Endothelial cell of umbilical vein (primary cell): Measurements from ENCODE around the gene PRDM16. TPM values are rescaled to one million over a fixed set of nuclear protein-coding genes. Genes with fewer than 3 reads are reported as not detected.

Experiments
- BruUV-seq: library from RNA; stranded (reverse); fragments of 400-500 nt; replicated peaks from 2 replicates; lab custom pipeline; 2021; lab: Mats Ljungman, UMichigan
- CTCF ChIA-PET: fragments of 300-600, 350-600 bp; sonication (Branson Sonifier 250); formaldehyde crosslinking; loops from one replicate; lab custom pipeline; 2021; ENCODE audit warnings: antibody characterized with exemption, inconsistent platforms; lab: Charles Lee
- POLR2A ChIA-PET: fragments of 300-600, 350-600 bp; sonication (Branson Sonifier 250); formaldehyde crosslinking; loops from one replicate; lab custom pipeline; 2021; ENCODE audit warnings: antibody characterized with exemption, inconsistent platforms; lab: Charles Lee
- DNase-seq: peaks from one replicate; pipeline ENCODE4 v3.0.0-alpha.2; 2011; ENCODE audit warnings: low read depth, low spot score
- FAIRE-seq: peaks from 2 replicates; lab custom pipeline; 2011; peaks lifted over from hg19 to GRCh38; lab: Jason Lieb, UNC
- H2AFZ ChIP-seq: 2 replicates; pipeline ENCODE4 v1.6.0; 2012; ENCODE audit warnings: low read depth, low read length, control low read depth, inconsistent platforms
- H3K27ac ChIP-seq: 2 replicates; pipeline ENCODE4 v1.5.1; 2011; ENCODE audit warnings: low read depth, mild to moderate bottlenecking, control low read depth, low read length, moderate library complexity; ENCODE audit not compliant: insufficient read depth
- H3K27me3 ChIP-seq, 2 experiments: 2 replicates each; pipeline versions ENCODE4 v1.6.0 to v1.6.1; 2011; ENCODE audit warnings: low read length in 2 of 2, mixed read lengths in 1 of 2; ENCODE audit not compliant: control insufficient read depth in 2 of 2, insufficient read depth in 2 of 2
- H3K36me3 ChIP-seq, 2 experiments: 2 replicates in 1 of 2; 3 replicates in 1 of 2; pipeline ENCODE4 v1.5.1; 2011; ENCODE audit warnings: low read length in 2 of 2, mild to moderate bottlenecking in 1 of 2, moderate library complexity in 1 of 2; ENCODE audit not compliant: control insufficient read depth in 2 of 2, insufficient read depth in 2 of 2; ENCODE audit errors: extremely low read depth in 1 of 2
- H3K4me1 ChIP-seq: 3 replicates; pipeline ENCODE4 v1.5.1; 2011; ENCODE audit warnings: mild to moderate bottlenecking, low read length; ENCODE audit not compliant: control insufficient read depth, insufficient read depth; ENCODE audit errors: extremely low read depth
- H3K4me2 ChIP-seq: 2 replicates; pipeline ENCODE4 v1.6.1; 2011; ENCODE audit warnings: low read length, control low read depth, mixed read lengths; ENCODE audit not compliant: insufficient read depth
- H3K4me3 ChIP-seq, 3 experiments: fragments of 200-600 bp in 1 of 3; sonication (generic), shearing (Covaris generic) in 1 of 3; replicated peaks in 1 of 3; 2 replicates each; pipeline ENCODE4 v1.5.1; 2011 to 2016; ENCODE audit warnings: control low read depth in 3 of 3, low read length in 3 of 3, mild to moderate bottlenecking in 2 of 3, inconsistent platforms in 1 of 3, low read depth in 1 of 3, moderate library complexity in 1 of 3; ENCODE audit not compliant: insufficient read depth in 1 of 3
- H3K79me2 ChIP-seq: 2 replicates; pipeline ENCODE4 v1.6.0; 2012; ENCODE audit warnings: low read length, inconsistent platforms; ENCODE audit not compliant: control insufficient read depth, insufficient read depth
- H3K9ac ChIP-seq: replicated peaks from 2 replicates; pipeline ENCODE3; 2011; ENCODE audit warnings: low read length, control low read depth; ENCODE audit not compliant: insufficient read depth; ENCODE audit errors: extremely low read depth
- H3K9me1 ChIP-seq: replicated peaks from 3 replicates; pipeline ENCODE4 v1.6.0; 2011; ENCODE audit warnings: mild to moderate bottlenecking, low read length; ENCODE audit not compliant: control insufficient read depth, insufficient read depth; ENCODE audit errors: extremely low read depth
- H3K9me3 ChIP-seq: replicated peaks from 2 replicates; pipeline ENCODE4 v1.5.1; 2012; ENCODE audit warnings: low read length, inconsistent platforms; ENCODE audit not compliant: control insufficient read depth, insufficient read depth
- H4K20me1 ChIP-seq: replicated peaks from 2 replicates; pipeline ENCODE3; 2011; ENCODE audit warnings: mild to moderate bottlenecking, low read length; ENCODE audit not compliant: control insufficient read depth, insufficient read depth; ENCODE audit errors: extremely low read depth
- EZH2 ChIP-seq: IDR thresholded peaks from 2 replicates; pipeline ENCODE4 v1.6.1; 2012; ENCODE audit warnings: borderline replicate concordance, low read depth, mild to moderate bottlenecking, moderate library complexity, low read length, inconsistent platforms; ENCODE audit not compliant: severe bottlenecking
- FOS ChIP-seq: IDR thresholded peaks from 2 replicates; pipeline ENCODE4 v1.6.1; 2011; ENCODE audit warnings: mild to moderate bottlenecking, low read length, moderate library complexity, borderline replicate concordance; ENCODE audit not compliant: insufficient read depth
- GATA2 ChIP-seq: IDR thresholded peaks from 2 replicates; pipeline ENCODE4 v1.7.0; 2011; ENCODE audit warnings: low read depth, mild to moderate bottlenecking, moderate library complexity, mixed read lengths, low read length; ENCODE audit not compliant: insufficient read length, insufficient read depth
- JUN ChIP-seq: IDR thresholded peaks from 2 replicates; pipeline ENCODE4 v1.6.1; 2011; ENCODE audit warnings: borderline replicate concordance, low read depth; ENCODE audit not compliant: insufficient read length, insufficient read depth
- MYC ChIP-seq: IDR thresholded peaks from one replicate; pipeline ENCODE4 v1.6.1; 2011; ENCODE audit warnings: mild to moderate bottlenecking, low read depth, low read length
- POLR2A ChIP-seq: IDR thresholded peaks from 2 replicates; pipeline ENCODE4 v1.6.1; 2012; ENCODE audit warnings: low read depth, mild to moderate bottlenecking, control low read depth, low read length
- POLR2AphosphoS5 ChIP-seq: IDR thresholded peaks from 2 replicates; pipeline ENCODE4 v1.6.1; 2012; ENCODE audit warnings: low read depth, mild to moderate bottlenecking, control low read depth, low read length, moderate library complexity; ENCODE audit not compliant: insufficient read depth
- dilution Hi-C: fragments of 300-500 bp; cut with MboI; formaldehyde crosslinking; loops from one replicate; pipeline ENCODE4 v1.15.0; 2019; ENCODE audit warnings: low sequenced_read_pairs; ENCODE audit not compliant: extremely low pct_ligation_motif_present
- intact Hi-C: fragments of 100-400 bp; cut with micrococcal nuclease; formaldehyde crosslinking; loops from one replicate; pipeline ENCODE4 v1.10.0; 2022
- polyA plus RNA-seq, 4 experiments: library from polyadenylated mRNA; depleted of rRNA in 3 of 4; stranded (reverse) in 3 of 4; unstranded in 1 of 4; fragments of >200 nt; gene quantifications; 2 replicates each; pipeline versions ENCODE4 v1.2.1 to v1.2.3, GENCODE V29; 2011 to 2012; ENCODE audit warnings: missing spikeins in 1 of 4
- total RNA-seq: library from RNA; stranded (reverse); gene quantifications from 2 replicates; pipeline ENCODE4 v1.2.3, GENCODE V29; 2021
- TF ChIP-seq, protein P1 (sequence below): IDR thresholded peaks from 2 replicates; pipeline ENCODE4 v1.6.1; 2011; ENCODE audit not compliant: insufficient read depth, insufficient read length

The PRDM16 gene
- total and polyA plus RNA-seq, 2 donors (not counting 3 experiments of a cell fraction or from before 2014, with no cell fraction given), result not detected

- no TSS peak for BruUV-seq
- TF ChIP-seq GATA2 (no peak), POLR2A (no peak), FOS (no peak), JUN (no peak), EZH2 (no peak), POLR2AphosphoS5 (no peak), MYC (no peak)
- TF ChIP-seq, protein P1, sequence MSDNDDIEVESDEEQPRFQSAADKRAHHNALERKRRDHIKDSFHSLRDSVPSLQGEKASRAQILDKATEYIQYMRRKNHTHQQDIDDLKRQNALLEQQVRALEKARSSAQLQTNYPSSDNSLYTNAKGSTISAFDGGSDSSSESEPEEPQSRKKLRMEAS, result no peak
- Histone ChIP-seq H3K9me1 (no peaks in the 10 kb centered on the region), H3K27ac (no peak overlapping the region), H3K4me2 (no peak overlapping the region), H3K9me3 (no peaks in the 10 kb centered on the region), H3K36me3 (no peaks in the 10 kb centered on the region), H4K20me1 (no peaks in the 10 kb centered on the region), H3K27me3 (no peaks in the 10 kb centered on the region), H3K79me2 (no peaks in the 10 kb centered on the region), H3K9ac (no peak overlapping the region), H3K4me3 (no peak overlapping the region), H3K4me1 (no peaks in the 10 kb centered on the region), H2AFZ (no peak overlapping the region)
- FAIRE-seq (no peak), DNase-seq (no peak)
- ChIA-PET CTCF (no interaction called here), POLR2A (no interaction called here)
- intact Hi-C loops (no loop called here), dilution Hi-C loops (no loop called here)
Measured at GRCh38 chr1:3082051-3082450, 13.0 kb downstream of the PRDM16 start.
